GM18951 (cell line): Measurements from ENCODE around the gene RNF5.
"Not testable (repeated sequence)": the region's sequence is repeated elsewhere in the genome, so short reads cannot be mapped to it uniquely, and the experiment has no call there.

Experiments used
- POLR2A ChIP-seq: IDR thresholded peaks from 4 replicates; pipeline ENCODE4 v1.6.1; 2011; ENCODE audit warnings: mild to moderate bottlenecking; ENCODE audit not compliant: insufficient read length, insufficient read depth; ENCODE audit errors: extremely low read depth
- in situ Hi-C: fragments of 300-500 bp; cut with MboI; formaldehyde crosslinking; loops from one replicate; pipeline ENCODE4 v1.12.0; 2022; ENCODE audit warnings: low sequenced_read_pairs, mixed read lengths, inconsistent platforms; ENCODE audit not compliant: unreplicated experiment

RNF5 gene

GRCh38 chr6:32187009-32187709, 9.0 kb downstream of the RNF5 start:
- in situ Hi-C loops, result no loop called here
- no peak for TF ChIP-seq POLR2A

DNA sequence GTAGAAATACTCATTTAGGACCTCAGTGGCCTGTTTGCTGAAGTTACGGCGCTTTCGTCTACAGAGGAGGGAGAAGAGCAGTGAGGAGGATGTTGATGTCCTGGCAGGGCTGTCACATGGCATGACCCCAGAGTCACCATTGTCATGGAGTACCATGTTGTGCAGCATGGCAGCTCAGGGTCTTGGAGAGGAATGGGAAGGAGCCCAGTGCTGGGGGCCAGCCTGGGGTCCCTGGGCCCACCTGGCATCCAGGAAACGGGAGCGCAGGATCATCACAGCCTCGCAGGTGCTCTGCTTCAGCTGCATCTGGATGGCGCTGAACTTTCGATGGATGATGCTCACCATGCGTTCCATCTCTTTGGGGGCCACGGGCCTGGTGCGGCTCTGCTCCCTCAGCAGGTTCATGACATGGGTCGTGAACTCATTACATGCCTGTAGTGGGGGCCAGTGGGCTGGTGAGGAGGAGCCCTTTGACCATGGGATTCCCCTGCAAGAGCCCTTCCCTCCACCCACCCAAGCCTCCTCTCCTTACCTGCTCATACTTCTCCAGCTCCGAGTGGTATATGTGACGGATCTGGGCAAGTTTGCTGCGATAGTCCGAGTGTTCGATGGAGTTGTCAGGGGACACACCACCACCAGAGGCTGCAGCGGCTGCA, 9.6 kb downstream of the RNF5 start:
- in situ Hi-C loops, result not testable (repeated sequence)
- peak; percentile 26 for TF ChIP-seq POLR2A

DNA sequence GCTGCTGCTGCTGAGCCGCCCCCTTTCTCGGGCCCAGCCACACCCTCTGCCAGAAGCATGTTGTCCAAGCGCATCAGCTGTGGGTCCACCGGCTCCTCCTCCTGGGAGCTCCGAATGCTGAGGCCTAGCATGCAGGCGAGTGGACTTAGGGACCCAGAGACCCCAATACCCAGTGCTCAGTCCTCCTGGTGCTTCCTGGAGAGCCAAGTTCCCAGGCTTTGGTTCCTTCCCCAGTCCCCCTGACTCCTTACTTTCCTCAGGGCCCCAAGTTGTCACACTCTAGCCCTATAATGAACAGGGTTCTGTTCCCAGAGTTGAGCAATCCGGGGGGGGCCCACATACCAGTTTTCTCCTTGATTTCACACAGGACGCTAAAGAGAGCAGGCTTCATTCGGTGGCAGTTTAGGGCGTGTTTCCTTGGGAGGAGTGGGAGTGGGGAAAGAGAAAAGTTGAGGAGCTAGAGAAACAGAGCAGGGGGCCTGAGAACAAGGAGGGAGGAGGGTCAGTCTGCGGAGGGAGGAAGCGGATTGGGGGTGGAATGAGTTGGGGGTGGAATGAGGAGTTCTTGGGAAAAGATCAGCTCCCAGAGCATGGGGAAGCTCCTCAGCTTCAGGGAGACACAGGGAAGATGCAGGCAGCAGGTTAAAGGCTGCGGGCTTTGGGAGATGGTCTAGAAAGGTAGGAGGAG, 10.3 kb downstream of the RNF5 start:
- in situ Hi-C loops, result no loop called here
- no peak for TF ChIP-seq POLR2A

GRCh38 chr6:32189069-32189741, 11.0 kb downstream of the RNF5 start:
- in situ Hi-C loops, result no loop called here
- TF ChIP-seq POLR2A, result peak; percentile 20

DNA sequence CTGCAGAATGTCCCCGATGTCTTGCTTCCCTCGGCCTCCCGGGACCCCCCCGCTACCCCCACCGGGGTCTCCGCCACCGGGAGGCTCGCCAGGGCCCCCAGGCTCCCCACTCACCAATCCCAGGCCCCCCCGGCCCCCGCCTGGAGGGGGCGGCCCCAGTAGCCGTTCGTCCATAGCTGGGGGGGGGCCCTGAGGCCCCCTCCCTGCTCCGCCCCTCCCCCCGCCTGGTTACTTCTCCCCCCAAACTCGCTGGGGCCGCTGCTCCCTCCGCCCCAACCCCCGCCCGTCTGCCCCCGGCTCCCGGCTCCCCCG, 11.5 kb downstream of the RNF5 start:
- TF ChIP-seq POLR2A, result no peak
- in situ Hi-C loops, result no loop called here

GRCh38 chr6:32190054-32190851, 12.0 kb downstream of the RNF5 start, which contains the start of gene PBX2:
TSS of gene PBX2 (minus strand) at chr6:32190202. CDS start at chr6:32189915, 287 bp downstream.
- peak; percentile 65 for TF ChIP-seq POLR2A
- in situ Hi-C loops, result no loop called here

GRCh38 chr6:32190911-32191677, 12.9 kb downstream of the RNF5 start:
- in situ Hi-C loops, result no loop called here
- peak; percentile 38 for TF ChIP-seq POLR2A

DNA sequence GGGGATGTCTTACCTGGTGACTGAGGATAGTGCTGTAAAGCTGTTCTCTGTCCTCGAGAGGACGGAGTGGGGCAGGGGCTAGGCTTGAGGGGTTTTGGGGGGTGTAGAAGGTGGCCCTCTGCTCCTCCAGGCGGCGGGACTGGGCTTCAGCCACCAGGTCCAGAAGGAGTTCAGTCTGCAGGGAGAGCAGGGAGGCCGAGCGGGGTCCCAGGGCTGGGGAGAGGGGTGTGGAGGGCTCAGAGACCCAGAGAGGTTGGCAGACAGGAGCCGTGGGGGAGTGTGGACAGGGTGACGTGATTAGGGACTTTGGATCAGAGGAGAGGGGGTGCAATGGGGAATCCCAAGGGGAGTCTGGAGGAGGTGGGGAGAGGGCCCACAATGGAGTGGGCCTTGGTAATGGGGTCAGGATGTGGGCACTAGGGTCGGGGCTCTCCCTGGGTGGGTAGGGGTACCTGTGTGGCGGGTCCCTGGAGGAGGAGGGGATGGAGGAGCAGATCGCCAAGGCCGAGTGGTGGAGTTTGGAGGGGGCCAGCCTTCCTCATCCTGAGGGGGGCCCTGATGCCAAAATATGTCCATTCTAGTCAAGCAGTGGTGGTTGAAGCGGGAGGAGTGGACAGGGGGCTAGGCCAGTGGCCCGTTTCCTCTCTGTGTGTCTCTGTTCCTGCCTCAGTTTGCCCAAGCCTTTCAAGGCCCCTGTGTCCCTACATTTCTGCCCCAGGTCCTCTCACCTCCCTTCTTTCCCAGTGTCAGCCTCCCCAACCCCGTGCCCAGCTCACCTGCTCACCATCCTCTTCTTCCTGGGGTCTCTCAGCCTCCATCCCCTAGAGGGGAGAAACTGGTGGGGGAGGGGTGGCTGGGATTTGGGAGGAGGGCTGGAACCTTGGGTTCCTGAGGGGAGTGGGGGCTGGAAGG, 13.7 kb downstream of the RNF5 start:
- TF ChIP-seq POLR2A, result no peak
- in situ Hi-C loops, result no loop called here

- in situ Hi-C loops, result no loop called here
- peak; percentile 67 for TF ChIP-seq POLR2A
Observed at GRCh38 chr6:32192608-32193039, 14.4 kb downstream of the RNF5 start, which contains the start of gene GPSM3. TSS of gene GPSM3 (minus strand) at chr6:32192643. CDS start at chr6:32192513, 130 bp downstream.

GRCh38 chr6:32193096-32193495, 14.9 kb downstream of the RNF5 start:
- in situ Hi-C loops, result not testable (repeated sequence)

- in situ Hi-C loops, result no loop called here
Observed at GRCh38 chr6:32194388-32194787, 16.2 kb downstream of the RNF5 start.

More at GRCh38 chr6:32194388-32194787, 16.2 kb downstream of the RNF5 start:
- TF ChIP-seq POLR2A, result no peak
